PC-9 (cell line): ENCODE data around the gene GSTA3. TPM values are rescaled to one million over a fixed set of nuclear protein-coding genes. Genes with fewer than 3 reads are reported as not detected.
"Not testable (repeated sequence)": the region's sequence is repeated elsewhere in the genome, so short reads cannot be mapped to it uniquely, and the experiment has no call there.

Source experiments
- BruUV-seq: library from RNA; stranded (reverse); fragments of 400-500 nt; replicated peaks from 2 replicates; lab custom pipeline; 2021; lab: Mats Ljungman, UMichigan
- CTCF ChIA-PET: fragments of 300-600 bp; sonication (Branson Sonifier 250); formaldehyde crosslinking; loops from one replicate; lab custom pipeline; 2022; ENCODE audit warnings: antibody characterized with exemption; lab: Charles Lee
- POLR2A ChIA-PET: fragments of 300-600 bp; sonication (Branson Sonifier 250); formaldehyde crosslinking; loops from one replicate; lab custom pipeline; 2022; ENCODE audit warnings: antibody characterized with exemption; ENCODE audit not compliant: unreplicated experiment; lab: Charles Lee
- DNase-seq, 2 experiments: peaks; one replicate each; pipeline versions ENCODE4 v3.0.0 to v3.0.0-alpha.2; 2015 to 2022; ENCODE audit warnings: mixed read lengths in 1 of 2
- H2AFZ ChIP-seq: fragments of 200-600 bp; sonication (generic); 2 replicates; pipeline ENCODE4 v1.8.1; 2017; ENCODE audit warnings: antibody characterized with exemption
- H3F3A ChIP-seq: fragments of 200-600 bp; sonication (generic); 2 replicates; pipeline ENCODE4 v1.8.1; 2017; ENCODE audit warnings: antibody characterized with exemption, mild to moderate bottlenecking, low read depth; ENCODE audit not compliant: insufficient read depth
- H3K27ac ChIP-seq: fragments of 200-600 bp; sonication (generic); 2 replicates; pipeline ENCODE4 v1.6.1; 2016; ENCODE audit warnings: mixed run types
- H3K27me3 ChIP-seq: fragments of 200-600 bp; sonication (generic); 2 replicates; pipeline ENCODE4 v1.6.1; 2016; ENCODE audit warnings: low read depth, mixed run types; ENCODE audit not compliant: insufficient read depth
- H3K36me3 ChIP-seq: fragments of 200-600 bp; sonication (generic); 2 replicates; pipeline ENCODE4 v1.6.1; 2016; ENCODE audit warnings: low read depth, mixed run types
- H3K4me1 ChIP-seq: fragments of 200-600 bp; sonication (generic); replicated peaks from 2 replicates; pipeline ENCODE4 v1.6.1; 2016; ENCODE audit warnings: mixed run types; ENCODE audit not compliant: insufficient read depth
- H3K4me2 ChIP-seq: fragments of 200-600 bp; sonication (generic); 2 replicates; pipeline ENCODE4 v1.6.1; 2017; ENCODE audit warnings: mixed run types
- H3K4me3 ChIP-seq: fragments of 200-600 bp; sonication (generic); 2 replicates; pipeline ENCODE4 v1.6.1; 2016; ENCODE audit warnings: mixed run types
- H3K79me2 ChIP-seq: fragments of 200-600 bp; sonication (generic); 2 replicates; pipeline ENCODE4 v1.6.1; 2017; ENCODE audit warnings: low read depth, mixed run types
- H3K9me2 ChIP-seq: fragments of 200-600 bp; sonication (generic); 2 replicates; pipeline ENCODE4 v1.8.1; 2017; ENCODE audit warnings: mild to moderate bottlenecking; ENCODE audit not compliant: insufficient read depth
- H3K9me3 ChIP-seq: fragments of 200-600 bp; sonication (generic); 2 replicates; pipeline ENCODE4 v1.8.1; 2016; ENCODE audit warnings: low read depth; ENCODE audit not compliant: insufficient read depth
- H4K20me1 ChIP-seq: fragments of 200-600 bp; sonication (generic); 2 replicates; pipeline ENCODE4 v1.8.1; 2017; ENCODE audit not compliant: insufficient read depth
- CTCF ChIP-seq: fragments of 200-600 bp; sonication (generic); conservative IDR thresholded peaks from 2 replicates; pipeline ENCODE4 v1.6.1; 2017; ENCODE audit warnings: mixed run types, antibody characterized with exemption, mild to moderate bottlenecking, moderate library complexity
- EZH2 ChIP-seq: fragments of 200-600 bp; sonication (generic); IDR thresholded peaks from 2 replicates; pipeline ENCODE4 v1.8.0; 2017; ENCODE audit warnings: antibody characterized with exemption, low read depth
- intact Hi-C: fragments of 100-400 bp; cut with micrococcal nuclease; formaldehyde crosslinking; loops from one replicate; pipeline ENCODE4 v1.10.0; 2022; ENCODE audit not compliant: unreplicated experiment
- total RNA-seq: library from RNA; stranded (reverse); gene quantifications from 2 replicates; pipeline ENCODE4 v1.2.3, GENCODE V29; 2021

GSTA3 gene
- total RNA-seq, 1 experiment from 2014 or later = not detected

GRCh38 chr6:52953911-52954839 lies 44.7 kb upstream of the GSTA3 start:
- Histone ChIP-seq H3K9me3 (no peaks in the 10 kb centered on the region), H4K20me1 (no peaks in the 10 kb centered on the region), H2AFZ (no peak overlapping the region), H3K36me3 (no peaks in the 10 kb centered on the region), H3K27me3 (no peaks in the 10 kb centered on the region), H3F3A (no peaks in the 10 kb centered on the region), H3K9me2 (no peaks in the 10 kb centered on the region), H3K4me1 (no peaks in the 10 kb centered on the region), H3K4me3 (no peak overlapping the region), H3K79me2 (no peaks in the 10 kb centered on the region), H3K27ac (no peak overlapping the region), H3K4me2 (no peak overlapping the region)
- TF ChIP-seq CTCF (no peak), EZH2 (no peak)
- no peak for DNase-seq
- intact Hi-C loops = no loop called here
- ChIA-PET POLR2A (no interaction called here), CTCF (interaction anchor here (0.6 kb wide), 1 partner anchor 39 kb away, joined by 3 read pairs; no protein-coding TSS in a partner anchor)
- BruUV-seq = no TSS peak

DNA sequence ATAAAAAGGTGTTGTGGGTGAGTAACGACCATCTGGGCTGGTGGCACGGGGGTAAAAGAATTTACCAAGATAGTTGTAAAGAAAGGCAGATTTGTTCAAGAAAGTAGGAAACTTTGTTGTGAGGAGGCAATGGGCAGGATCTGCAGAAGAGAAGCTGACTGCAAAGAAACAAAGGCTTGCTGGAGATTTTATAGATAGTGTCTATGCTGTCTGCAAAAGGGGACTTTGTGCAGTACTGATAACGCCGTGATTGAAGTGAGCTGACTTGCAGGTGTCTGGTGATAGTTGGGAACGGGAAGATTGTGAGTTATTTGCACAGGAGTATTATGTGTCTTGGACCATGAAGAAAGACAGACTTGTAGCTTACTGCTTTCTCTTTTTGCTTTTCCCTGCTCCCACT lies 36.8 kb upstream of the GSTA3 start:
- no TSS peak for BruUV-seq
- Histone ChIP-seq H3K36me3 (no peaks in the 10 kb centered on the region), H2AFZ (no peak overlapping the region), H3K79me2 (no peaks in the 10 kb centered on the region), H3K4me3 (no peak overlapping the region), H4K20me1 (no peaks in the 10 kb centered on the region), H3K9me2 (no peaks in the 10 kb centered on the region), H3K9me3 (no peaks in the 10 kb centered on the region), H3F3A (no peaks in the 10 kb centered on the region), H3K27me3 (no peaks in the 10 kb centered on the region), H3K4me1 (no peaks in the 10 kb centered on the region), H3K4me2 (no peak overlapping the region), H3K27ac (no peak overlapping the region)
- TF ChIP-seq EZH2 = no peak
- no peak for TF ChIP-seq CTCF
- CTCF ChIA-PET = no interaction called here
- no peak for DNase-seq
- intact Hi-C loops = no loop called here
- POLR2A ChIA-PET = no interaction called here

DNA sequence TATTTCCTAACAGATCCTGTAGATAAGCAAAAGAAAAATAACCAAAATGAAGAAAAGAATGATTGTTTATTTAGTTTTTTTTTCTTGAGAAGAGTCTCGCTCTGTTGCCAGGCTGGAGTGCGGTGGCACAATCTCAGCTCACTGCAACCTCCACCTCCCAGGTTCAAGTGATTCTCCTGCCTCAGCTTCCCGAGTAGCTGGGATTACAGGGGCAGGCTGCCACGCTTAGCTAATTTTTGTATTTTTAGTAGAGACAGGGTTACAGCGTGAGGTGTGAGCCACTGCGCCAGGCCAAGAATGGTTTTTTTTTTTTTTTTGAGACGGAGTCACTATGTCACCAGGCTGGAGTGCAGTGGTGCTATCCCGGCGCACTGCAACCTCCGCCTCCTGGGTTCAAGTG lies 33.3 kb upstream of the GSTA3 start:
- H3K9me2 ChIP-seq, H3K27ac ChIP-seq, H3K36me3 ChIP-seq, H3K4me3 ChIP-seq, BruUV-seq, DNase-seq, H3K79me2 ChIP-seq, H3K9me3 ChIP-seq, H3K4me1 ChIP-seq, intact Hi-C loops, H2AFZ ChIP-seq, H4K20me1 ChIP-seq, H3K27me3 ChIP-seq, H3F3A ChIP-seq, H3K4me2 ChIP-seq, CTCF ChIA-PET: not testable (repeated sequence)
- POLR2A ChIA-PET = interaction anchor here (0.6 kb wide), 1 partner anchor 123 kb away, joined by 12 read pairs; no protein-coding TSS in a partner anchor
